H1 (cell line): ENCODE data around the gene PHACTR2. TPM values are rescaled to one million over a fixed set of nuclear protein-coding genes. Genes with fewer than 3 reads are reported as not detected.

ENCODE experiments used
- CTCF ChIA-PET: fragments of 300-600 bp; sonication (Branson Sonifier 250); formaldehyde crosslinking; loops from one replicate; lab custom pipeline; 2021; ENCODE audit not compliant: partially characterized antibody; lab: Charles Lee
- POLR2A ChIA-PET: fragments of 300-600 bp; sonication (Branson Sonifier 250); formaldehyde crosslinking; loops from one replicate; lab custom pipeline; 2021; ENCODE audit warnings: inconsistent platforms; ENCODE audit not compliant: partially characterized antibody; lab: Charles Lee
- DNase-seq, 2 experiments: peaks; one replicate each; pipeline versions ENCODE4 v3.0.0 to v3.0.0-alpha.2; 2010 to 2022; ENCODE audit warnings: low spot score in 2 of 2, low read depth in 1 of 2, mixed read lengths in 1 of 2
- FAIRE-seq: peaks from 2 replicates; lab custom pipeline; 2011; peaks lifted over from hg19 to GRCh38; lab: Jason Lieb, UNC
- H2AFZ ChIP-seq: 2 replicates; pipeline ENCODE4 v1.8.1; 2012; ENCODE audit warnings: low read length, inconsistent platforms
- H2AK5ac ChIP-seq: 2 replicates; pipeline ENCODE4 v1.6.1; 2013; ENCODE audit warnings: low read depth, low read length
- H2BK120ac ChIP-seq: replicated peaks from 2 replicates; pipeline ENCODE3; 2013; ENCODE audit warnings: low read depth, low read length, inconsistent platforms
- H2BK12ac ChIP-seq: 2 replicates; pipeline ENCODE4 v1.6.1; 2013; ENCODE audit warnings: low read depth, low read length
- H2BK15ac ChIP-seq: 2 replicates; pipeline ENCODE4 v1.6.1; 2013; ENCODE audit warnings: low read length
- H2BK20ac ChIP-seq: 2 replicates; pipeline ENCODE4 v1.6.1; 2013; ENCODE audit warnings: low read length
- H2BK5ac ChIP-seq: 2 replicates; pipeline ENCODE4 v1.6.1; 2013; ENCODE audit warnings: low read depth, low read length
- H3K14ac ChIP-seq: 2 replicates; pipeline ENCODE4 v1.6.1; 2013; ENCODE audit warnings: inconsistent platforms; ENCODE audit not compliant: insufficient read length
- H3K18ac ChIP-seq: 2 replicates; pipeline ENCODE4 v1.6.1; 2013; ENCODE audit warnings: low read length; ENCODE audit errors: extremely low read depth
- H3K23ac ChIP-seq: 2 replicates; pipeline ENCODE4 v1.6.1; 2013; ENCODE audit warnings: inconsistent platforms; ENCODE audit not compliant: insufficient read length
- H3K23me2 ChIP-seq: 2 replicates; pipeline ENCODE4 v1.6.1; 2013; ENCODE audit warnings: low read depth, low read length
- H3K27ac ChIP-seq: 2 replicates; pipeline ENCODE4 v1.6.1; 2011; ENCODE audit warnings: low read depth, low read length, inconsistent platforms
- H3K27me3 ChIP-seq, 4 experiments: replicated peaks in 1 of 4; 1 replicate in 1 of 4; 2 replicates in 3 of 4; pipeline versions ENCODE4 v1.6.1 to v1.8.1; 2011 to 2013; ENCODE audit warnings: low read length in 3 of 4, mild to moderate bottlenecking in 3 of 4, inconsistent platforms in 2 of 4, mixed read lengths in 2 of 4, moderate library complexity in 1 of 4; ENCODE audit not compliant: control insufficient read depth in 3 of 4, insufficient read depth in 3 of 4; ENCODE audit errors: extremely low read depth in 1 of 4
- H3K36me3 ChIP-seq, 4 experiments: 2 replicates each; pipeline versions ENCODE4 v1.6.1 to v1.8.1; 2011 to 2013; ENCODE audit warnings: mild to moderate bottlenecking in 4 of 4, low read length in 3 of 4, moderate library complexity in 2 of 4, control low read depth in 1 of 4, inconsistent platforms in 1 of 4; ENCODE audit not compliant: insufficient read depth in 4 of 4, control insufficient read depth in 2 of 4
- H3K4ac ChIP-seq: replicated peaks from 2 replicates; pipeline ENCODE3; 2013; ENCODE audit warnings: low read length, low read depth, mixed read lengths, inconsistent platforms; ENCODE audit not compliant: insufficient read length
- H3K4me1 ChIP-seq, 4 experiments: replicated peaks in 1 of 4; 1 replicate in 1 of 4; 2 replicates in 3 of 4; pipeline versions ENCODE4 v1.6.1 to v1.8.1; 2011 to 2013; ENCODE audit warnings: low read length in 3 of 4, inconsistent platforms in 2 of 4, mixed read lengths in 1 of 4; ENCODE audit not compliant: insufficient read depth in 4 of 4, control insufficient read depth in 3 of 4
- H3K4me2 ChIP-seq, 2 experiments: 2 replicates each; pipeline versions ENCODE4 v1.6.1 to v1.8.1; 2011 to 2013; ENCODE audit warnings: low read depth in 2 of 2, low read length in 2 of 2, control low read depth in 1 of 2, inconsistent platforms in 1 of 2, mild to moderate bottlenecking in 1 of 2; ENCODE audit not compliant: insufficient read depth in 1 of 2
- H3K4me3 ChIP-seq, 4 experiments: fragments of 200-600, 300-600 bp in 1 of 4; sonication (generic), shearing (Covaris generic), sonication (Bioruptor Twin) in 1 of 4; 2 replicates each; pipeline versions ENCODE4 v1.5.1 to v1.8.1; 2011 to 2016; ENCODE audit warnings: low read length in 4 of 4, low read depth in 3 of 4, control low read depth in 2 of 4, inconsistent platforms in 2 of 4, mild to moderate bottlenecking in 2 of 4, mixed read lengths in 1 of 4, moderate library complexity in 1 of 4; ENCODE audit not compliant: insufficient read depth in 2 of 4; ENCODE audit errors: extremely low read depth in 1 of 4
- H3K56ac ChIP-seq: replicated peaks from 2 replicates; pipeline ENCODE3; 2013; ENCODE audit warnings: low read depth, mild to moderate bottlenecking, mixed read lengths, low read length, inconsistent platforms; ENCODE audit not compliant: insufficient read length
- H3K79me1 ChIP-seq: 2 replicates; pipeline ENCODE4 v1.6.1; 2013; ENCODE audit warnings: low read depth, low read length, control low read depth
- H3K79me2 ChIP-seq, 2 experiments: 2 replicates each; pipeline versions ENCODE4 v1.6.1 to v1.8.1; 2012 to 2013; ENCODE audit warnings: low read length in 2 of 2, mild to moderate bottlenecking in 2 of 2, inconsistent platforms in 1 of 2; ENCODE audit not compliant: insufficient read depth in 2 of 2, control insufficient read depth in 1 of 2
- H3K9ac ChIP-seq, 4 experiments: replicated peaks in 1 of 4; 1 replicate in 1 of 4; 2 replicates in 3 of 4; pipeline versions ENCODE4 v1.6.1 to v1.8.1; 2011 to 2013; ENCODE audit warnings: low read depth in 3 of 4, low read length in 3 of 4, control low read depth in 2 of 4, mild to moderate bottlenecking in 2 of 4, moderate library complexity in 2 of 4, inconsistent platforms in 1 of 4; ENCODE audit errors: extremely low read depth in 1 of 4
- H3K9me3 ChIP-seq, 2 experiments: 2 replicates each; pipeline versions ENCODE4 v1.6.1 to v1.8.1; 2012 to 2013; ENCODE audit warnings: mild to moderate bottlenecking in 2 of 2, moderate library complexity in 2 of 2, control low read depth in 1 of 2, inconsistent platforms in 1 of 2, low read depth in 1 of 2, low read length in 1 of 2, mixed read lengths in 1 of 2; ENCODE audit not compliant: insufficient read depth in 2 of 2
- H4K20me1 ChIP-seq, 2 experiments: replicated peaks in 1 of 2; 2 replicates each; pipeline versions ENCODE3 to v1.8.1; 2011 to 2013; ENCODE audit warnings: inconsistent platforms in 2 of 2, low read length in 2 of 2, mild to moderate bottlenecking in 1 of 2; ENCODE audit not compliant: insufficient read depth in 2 of 2, control insufficient read depth in 1 of 2
- H4K5ac ChIP-seq: 2 replicates; pipeline ENCODE4 v1.6.1; 2013; ENCODE audit warnings: low read length, low read depth, mixed read lengths, inconsistent platforms; ENCODE audit not compliant: insufficient read length
- H4K8ac ChIP-seq: 2 replicates; pipeline ENCODE4 v1.8.0; 2013; ENCODE audit warnings: mild to moderate bottlenecking, moderate library complexity, low read length, inconsistent platforms; ENCODE audit not compliant: insufficient read depth; ENCODE audit errors: extremely low read depth
- H4K91ac ChIP-seq: replicated peaks from 2 replicates; pipeline ENCODE3; 2013; ENCODE audit warnings: low read length, mixed read lengths, inconsistent platforms; ENCODE audit not compliant: insufficient read length
- BRCA1 ChIP-seq: IDR thresholded peaks from 2 replicates; pipeline ENCODE4 v1.6.1; 2012; ENCODE audit warnings: low read depth, low read length, improper control_type of control experiment
- TEAD4 ChIP-seq: IDR thresholded peaks from 2 replicates; pipeline ENCODE4 v1.6.1; 2012; ENCODE audit warnings: low read depth, low read length, inconsistent platforms, mixed read lengths
- WGBS, 2 experiments: shearing (Covaris generic) in 1 of 2; methylation state at CpG; one replicate each; pipeline versions ENCODE4 v1.1.6 to v1.1.7; 2013 to 2015; ENCODE audit warnings: low lambda C conversion rate in 2 of 2, mixed read lengths in 2 of 2, inconsistent platforms in 1 of 2, low coverage in 1 of 2, missing lambda C conversion rate in 1 of 2; ENCODE audit not compliant: insufficient replicate concordance in 2 of 2, insufficient coverage in 1 of 2, insufficient read length in 1 of 2; ENCODE audit errors: extremely low coverage in 1 of 2, missing lambda C conversion rate in 1 of 2; 5-methylcytosine and 5-hydroxymethylcytosine counted together
- polyA plus RNA-seq, 7 experiments: library from polyadenylated mRNA; depleted of rRNA in 3 of 7; stranded (reverse) in 5 of 7; unstranded in 2 of 7; fragments of >200 nt in 5 of 7; fragments of 200-250 nt in 2 of 7; gene quantifications; 1 replicate in 5 of 7; 2 replicates in 1 of 7; 4 replicates in 1 of 7; pipeline versions ENCODE4 v1.2.1 to v1.2.3, GENCODE V29; 2011 to 2013; ENCODE audit warnings: missing spikeins in 2 of 7, mixed read lengths in 2 of 7
- total RNA-seq: library from RNA; stranded (reverse); fragmentation: NEBNext Ultra II Directional; extraction: Animal tissue kit (Norgen Biotek cat#: 25700); gene quantifications from 2 replicates; pipeline ENCODE4 v1.2.1, GENCODE V29; 2021

PHACTR2 gene
- total and polyA plus RNA-seq, 2 of the 8 experiments (the other 6 are each of a cell fraction or from before 2014, with no cell fraction given) = 16.9 to 131 TPM

DNA sequence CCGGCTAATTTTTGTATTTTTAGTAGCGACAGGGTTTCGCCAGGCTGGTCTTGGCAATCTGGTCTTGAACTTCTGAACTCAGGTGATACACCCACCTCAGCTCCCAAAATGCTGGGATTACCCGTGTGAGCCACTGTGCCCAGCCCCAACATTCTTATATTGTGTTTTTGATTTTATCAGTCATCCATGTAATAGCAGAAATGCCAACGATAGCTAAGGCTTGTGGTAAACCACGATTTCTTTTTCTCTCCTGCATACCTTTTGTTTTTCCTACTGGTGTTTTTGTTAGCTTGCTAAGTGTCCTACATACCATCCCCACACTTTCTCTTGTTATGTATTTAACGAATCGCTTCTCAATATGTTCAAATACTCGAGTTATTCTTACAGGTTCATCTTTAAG lies 12.1 kb downstream of the PHACTR2 start:
- Histone ChIP-seq H4K91ac (no peak overlapping the region), H2BK120ac (peak overlapping the region; percentile 36), H3K27me3 (no peaks in the 10 kb centered on the region), H2BK15ac (0 out of 2 replicates have a peak overlapping the region, but pooled peaks have one; percentile 22), H2AFZ (no peak overlapping the region), H3K18ac (0 out of 2 replicates have a peak overlapping the region, but pooled peaks have one; percentile 41), H2BK12ac (peak overlapping the region; percentile 86; the same call in 1 of the 2 replicates), H3K79me2 (peaks cover 7 to 95% of the 10 kb centered on the region in 2 experiments), H3K9ac (peak overlapping the region in 1 of 4 experiments; percentile 17; a peak in 2 of 7 replicates), H3K9me3 (no peaks in the 10 kb centered on the region), H3K14ac (no peak overlapping the region), H3K4me3 (peak overlapping the region in 1 of 4 experiments; percentile 21; a peak in 2 of 8 replicates), H4K5ac (no peak overlapping the region), H4K20me1 (no peaks in the 10 kb centered on the region), H4K8ac (no peak overlapping the region), H2BK20ac (peak overlapping the region; percentile 38; the same call in 1 of the 2 replicates), H3K56ac (no peak overlapping the region), H3K23ac (no peak overlapping the region), H3K4me1 (peaks cover 2 to 26% (median 18%) of the 10 kb centered on the region in 4 experiments; a peak in 6 of 7 replicates), H3K4me2 (peak overlapping the region; percentile 51 to 74; a peak in 3 of 4 replicates), H3K27ac (0 out of 2 replicates have a peak overlapping the region, but pooled peaks have one; percentile 3), H3K23me2 (peaks cover 1% of the 10 kb centered on the region; the same call in 1 of the 2 replicates), H2AK5ac (peak overlapping the region; percentile 93), H2BK5ac (peak overlapping the region; percentile 79), H3K4ac (no peak overlapping the region), H3K79me1 (peaks cover 6% of the 10 kb centered on the region; the same call in 1 of the 2 replicates), H3K36me3 (no peaks in the 10 kb centered on the region)
- ChIA-PET POLR2A (interaction anchor here (0.8 to 2.6 kb wide), 6 partner anchors 11 to 154 kb away, joined by 3 to 20 read pairs (median 4); partner anchors contain the start of gene PHACTR2), CTCF (interaction anchor here (0.6 to 2.2 kb wide), 4 partner anchors 10 to 249 kb away, joined by 3 to 9 read pairs (median 4); no protein-coding TSS in a partner anchor)
- no peak for FAIRE-seq
- DNase-seq = no peak
- 55% methylated on average over 9 of the region's 9 CpGs; no CpG with 5 or more reads in 1 of the 2 experiments for WGBS, 2 experiments
- no peak for TF ChIP-seq BRCA1
- TF ChIP-seq TEAD4 = 0 out of 2 replicates have a peak, but pooled peaks have one; percentile 5
